COLO668 (cell line): ENCODE measurements around the gene PLA2G3.
"Not testable (repeated sequence)": the region's sequence is repeated elsewhere in the genome, so short reads cannot be mapped to it uniquely, and the experiment has no call there.

Experiments used
- DNase-seq: peaks from one replicate; lab custom pipeline; 2025; ENCODE audit not compliant: unreplicated experiment; lab: John Stamatoyannopoulos, UW

The PLA2G3 gene, protein sequence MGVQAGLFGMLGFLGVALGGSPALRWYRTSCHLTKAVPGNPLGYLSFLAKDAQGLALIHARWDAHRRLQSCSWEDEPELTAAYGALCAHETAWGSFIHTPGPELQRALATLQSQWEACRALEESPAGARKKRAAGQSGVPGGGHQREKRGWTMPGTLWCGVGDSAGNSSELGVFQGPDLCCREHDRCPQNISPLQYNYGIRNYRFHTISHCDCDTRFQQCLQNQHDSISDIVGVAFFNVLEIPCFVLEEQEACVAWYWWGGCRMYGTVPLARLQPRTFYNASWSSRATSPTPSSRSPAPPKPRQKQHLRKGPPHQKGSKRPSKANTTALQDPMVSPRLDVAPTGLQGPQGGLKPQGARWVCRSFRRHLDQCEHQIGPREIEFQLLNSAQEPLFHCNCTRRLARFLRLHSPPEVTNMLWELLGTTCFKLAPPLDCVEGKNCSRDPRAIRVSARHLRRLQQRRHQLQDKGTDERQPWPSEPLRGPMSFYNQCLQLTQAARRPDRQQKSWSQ

DNA sequence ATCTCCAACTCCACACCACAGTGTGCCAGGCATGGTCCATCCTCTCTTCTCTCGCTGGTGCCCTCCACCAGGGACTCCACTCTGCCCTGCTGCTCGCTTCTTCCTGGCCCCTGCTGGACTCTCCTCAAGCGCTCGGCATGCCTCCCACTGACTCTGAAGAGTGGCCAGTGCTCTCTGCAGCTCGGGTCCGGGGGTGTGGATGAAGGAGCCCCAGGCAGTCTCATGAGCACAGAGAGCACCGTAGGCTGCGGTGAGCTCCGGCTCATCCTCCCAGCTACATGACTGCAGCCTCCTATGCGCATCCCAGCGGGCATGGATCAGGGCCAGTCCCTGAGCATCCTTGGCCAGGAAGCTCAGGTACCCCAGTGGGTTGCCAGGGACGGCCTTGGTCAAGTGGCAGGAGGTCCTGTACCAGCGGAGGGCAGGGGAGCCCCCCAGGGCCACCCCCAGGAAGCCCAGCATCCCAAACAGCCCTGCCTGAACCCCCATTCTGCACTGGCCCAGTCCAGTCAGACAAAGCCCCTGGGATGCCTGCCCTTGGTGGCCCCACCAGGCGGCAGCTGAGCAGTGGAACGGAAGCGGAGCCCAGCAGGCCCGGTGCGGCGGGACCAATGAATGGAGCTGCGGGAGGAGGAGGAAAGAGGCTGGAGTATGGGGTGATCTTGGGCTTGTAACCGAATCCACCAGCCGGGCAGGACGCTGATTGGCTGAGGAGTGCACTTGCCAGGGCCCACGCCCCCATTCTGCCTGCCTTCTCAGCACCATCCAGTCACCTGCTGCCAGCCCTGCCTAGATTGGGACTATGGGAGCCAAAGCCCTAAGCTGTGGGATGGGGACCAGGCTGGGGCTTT lies at the start of gene PLA2G3:
TSS of gene PLA2G3 (minus strand) at position 643 of the 851 bp plus-strand sequence. CDS start at position 489, 154 bp downstream.
- peak; percentile 52 for DNase-seq

DNA sequence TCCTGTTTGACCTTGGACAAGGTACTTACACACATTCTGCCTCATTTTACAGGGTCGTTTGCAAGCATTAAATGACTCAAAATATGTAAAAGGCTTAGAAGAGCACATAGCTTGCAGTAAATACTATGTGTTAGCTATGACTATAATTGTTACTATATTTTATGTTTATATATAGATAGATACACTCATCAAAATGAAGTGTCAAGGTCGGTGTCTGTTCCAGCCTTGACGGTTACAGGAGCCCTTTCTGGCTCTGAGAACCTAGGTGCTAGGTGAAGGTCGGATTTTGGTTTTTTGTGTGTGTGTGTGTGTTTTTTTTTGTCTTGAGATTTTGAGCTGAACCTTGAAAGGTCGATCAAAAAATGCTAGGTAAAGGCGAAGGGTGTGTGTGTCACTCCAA lies 47.3 kb upstream of the PLA2G3 start:
- DNase-seq, result no peak

DNA sequence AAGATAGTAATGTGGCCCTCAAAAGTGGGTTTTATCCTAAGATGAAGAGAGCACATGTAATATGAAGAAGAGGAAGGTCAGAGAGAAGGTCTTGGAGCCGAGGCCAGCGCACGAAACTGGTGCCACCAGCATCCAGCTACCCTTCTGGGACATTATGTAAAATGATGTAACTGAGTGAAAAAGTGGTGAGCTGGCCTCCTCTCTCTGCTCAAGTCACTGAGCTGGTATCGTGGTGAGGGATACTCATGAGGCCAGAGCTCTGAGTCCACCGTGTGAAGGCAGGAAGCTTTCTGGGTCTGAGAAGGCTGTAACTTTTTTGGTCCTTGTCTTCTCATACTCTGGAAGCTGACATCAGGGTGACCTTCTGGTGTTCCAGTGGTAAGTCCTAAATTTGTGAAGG lies 44.7 kb upstream of the PLA2G3 start:
- DNase-seq, result no peak

DNA sequence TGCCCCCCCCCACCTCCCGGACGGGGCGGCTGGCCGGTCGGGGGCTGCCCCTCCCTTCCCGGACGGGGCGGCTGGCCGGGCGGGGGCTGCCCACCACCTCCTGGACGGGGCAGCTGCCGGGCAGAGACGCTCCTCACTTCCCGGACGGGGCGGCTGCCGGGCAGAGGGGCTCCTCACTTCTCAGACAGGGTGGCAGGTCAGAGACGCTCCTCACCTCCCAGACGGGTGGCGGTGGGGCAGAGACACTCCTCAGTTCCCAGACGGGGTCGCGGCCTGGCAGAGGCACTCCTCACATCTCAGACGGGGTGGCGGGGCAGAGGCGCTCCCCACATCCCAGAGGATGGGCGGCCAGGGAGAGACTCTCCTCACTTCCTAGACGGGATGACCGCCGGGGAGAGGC lies 43.7 kb upstream of the PLA2G3 start:
- no peak for DNase-seq

DNA sequence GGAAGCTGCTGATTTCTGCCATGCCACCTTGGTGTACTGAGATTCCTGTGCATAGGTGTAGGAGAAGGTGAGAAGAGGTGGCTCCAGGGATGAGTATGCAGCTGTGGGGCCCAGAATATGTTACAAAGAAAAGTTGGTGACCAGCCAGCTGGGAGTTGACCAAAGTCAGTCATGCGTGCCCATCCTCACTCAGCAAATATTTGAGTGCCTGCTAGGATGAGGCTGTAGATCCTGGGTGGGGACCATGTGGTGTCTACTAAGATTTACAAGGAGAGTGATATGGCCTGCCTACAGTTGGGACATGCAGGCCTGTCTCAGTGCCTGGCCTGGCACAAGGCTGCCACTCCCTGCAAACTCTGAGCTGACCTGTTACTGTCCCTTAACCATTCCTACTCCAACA lies 39.0 kb upstream of the PLA2G3 start:
- peak; percentile 62 for DNase-seq

DNA sequence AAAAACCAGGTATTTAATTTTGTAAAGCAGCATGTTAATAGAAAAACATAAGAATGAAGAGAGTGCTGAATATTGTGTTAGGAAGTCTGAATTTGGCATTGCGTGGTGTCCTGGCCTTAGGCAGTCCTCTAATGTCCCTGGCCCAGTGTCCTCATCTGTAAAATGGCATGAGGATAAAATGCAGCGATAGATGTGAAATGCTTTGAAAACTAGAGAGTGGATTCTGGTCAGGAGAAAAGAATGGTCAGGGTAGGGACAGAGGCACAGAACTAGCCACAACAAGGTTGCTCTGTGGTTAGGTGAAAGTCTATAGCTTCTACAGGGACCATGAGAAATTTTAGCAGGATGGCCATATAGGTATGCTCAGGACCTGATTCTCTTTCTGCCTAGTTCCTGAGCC lies 38.6 kb upstream of the PLA2G3 start:
- no peak for DNase-seq

DNA sequence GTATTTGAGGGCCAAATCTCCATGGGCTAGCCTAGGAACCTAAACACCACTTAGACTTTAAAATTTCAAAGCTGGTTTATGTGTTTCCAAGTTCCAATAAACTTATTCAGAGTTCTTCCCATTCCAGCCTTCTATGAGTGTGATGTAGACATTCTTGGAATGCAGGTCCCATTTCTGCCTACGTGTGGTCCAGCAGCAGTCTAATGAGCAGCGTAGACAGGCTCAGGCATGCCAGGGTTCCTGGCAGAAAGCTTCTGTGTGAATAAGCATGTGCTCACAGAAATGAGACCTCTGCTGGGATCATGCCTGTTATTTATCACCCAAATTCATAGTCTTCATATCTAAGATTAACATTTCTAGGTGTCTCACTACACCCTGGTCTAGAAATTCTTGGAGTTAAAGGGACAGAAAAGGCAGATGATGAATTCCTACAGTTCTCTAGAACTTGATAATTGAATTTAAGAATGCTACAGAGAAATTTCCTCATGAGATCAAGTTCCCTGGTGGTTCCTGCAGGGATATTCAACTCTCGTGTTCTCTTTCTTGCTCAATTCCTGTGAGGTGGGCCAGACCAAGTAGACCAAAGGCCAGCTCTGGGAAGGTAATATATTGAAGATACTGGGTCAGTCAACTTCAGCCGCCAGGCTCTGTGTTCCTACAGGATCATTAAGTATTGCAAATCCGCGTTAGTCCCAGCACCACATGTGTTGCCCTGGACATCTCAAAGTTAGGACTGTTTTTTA lies 37.3 kb upstream of the PLA2G3 start:
- no peak for DNase-seq

DNA sequence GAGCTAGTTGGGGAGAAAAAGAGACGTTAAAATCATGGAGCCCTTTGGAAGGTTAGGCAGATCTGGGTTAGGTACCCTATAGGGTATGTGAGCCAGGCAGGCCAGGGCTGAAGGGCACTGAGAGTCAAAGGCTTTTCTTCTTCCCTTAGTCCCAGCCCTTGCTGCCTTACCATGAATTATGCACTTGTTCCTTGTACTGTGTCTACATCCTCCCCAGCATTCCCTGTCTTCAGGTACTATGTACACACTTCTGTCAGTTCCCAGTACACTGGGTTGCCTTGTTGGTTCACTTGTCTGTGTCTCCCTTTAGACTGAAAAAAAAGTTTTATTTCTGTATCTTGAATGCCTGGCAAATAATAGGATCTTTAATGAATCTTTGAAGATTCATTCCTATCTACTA lies 36.6 kb upstream of the PLA2G3 start:
- DNase-seq, result no peak

DNA sequence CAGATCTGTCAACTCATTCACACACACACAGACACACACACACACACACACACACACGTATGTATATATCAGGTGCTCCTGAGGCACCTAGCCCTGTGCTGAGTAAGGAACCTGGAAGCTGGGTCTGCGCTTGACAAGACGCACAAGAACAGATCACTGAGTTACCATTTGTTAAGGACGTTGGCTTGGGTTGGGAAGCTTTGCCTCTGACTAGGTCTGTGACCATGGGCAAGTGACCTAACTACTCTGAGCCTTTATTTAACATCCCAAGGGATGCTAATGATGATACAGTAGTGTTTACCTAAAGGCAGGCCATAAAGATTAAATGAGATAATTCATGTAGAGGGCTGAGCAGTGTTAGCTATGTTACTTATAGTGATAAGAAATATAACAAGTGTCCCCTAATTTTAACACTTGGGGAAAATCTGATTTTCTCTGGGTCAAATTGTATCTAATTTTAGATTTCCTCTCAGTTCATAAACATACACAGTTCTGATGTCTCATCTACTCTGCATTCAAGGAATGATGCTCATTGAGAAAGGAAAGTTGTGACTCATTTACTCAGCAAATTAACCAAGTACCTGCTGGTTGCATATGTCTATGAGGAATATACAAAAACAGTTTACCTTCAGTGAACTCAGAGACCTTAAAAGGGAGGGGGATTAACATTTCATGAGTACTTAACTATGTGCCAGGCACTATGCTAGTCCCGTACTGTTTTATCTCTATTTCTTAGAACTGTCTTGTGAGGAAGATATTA lies 33.3 kb upstream of the PLA2G3 start:
- no peak for DNase-seq

DNA sequence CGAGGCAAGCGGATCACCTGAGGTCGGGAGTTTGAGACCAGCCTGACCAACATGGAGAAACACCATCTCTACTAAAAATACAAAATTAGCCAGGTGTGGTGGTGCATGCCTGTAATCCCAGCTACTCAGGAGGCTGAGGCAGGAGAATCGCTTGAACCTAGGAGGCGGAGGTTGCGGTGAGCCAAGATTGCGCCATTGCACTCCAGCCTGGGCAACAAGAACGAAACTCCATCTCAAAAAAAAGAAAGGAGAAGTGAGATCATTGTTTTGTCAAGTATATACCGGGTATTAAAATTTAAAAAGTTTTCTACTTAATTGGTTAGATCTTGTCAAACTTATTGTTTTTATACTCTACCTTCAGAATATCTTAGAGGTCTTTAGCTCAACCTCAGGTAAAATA lies 31.4 kb upstream of the PLA2G3 start:
- not testable (repeated sequence) for DNase-seq

DNA sequence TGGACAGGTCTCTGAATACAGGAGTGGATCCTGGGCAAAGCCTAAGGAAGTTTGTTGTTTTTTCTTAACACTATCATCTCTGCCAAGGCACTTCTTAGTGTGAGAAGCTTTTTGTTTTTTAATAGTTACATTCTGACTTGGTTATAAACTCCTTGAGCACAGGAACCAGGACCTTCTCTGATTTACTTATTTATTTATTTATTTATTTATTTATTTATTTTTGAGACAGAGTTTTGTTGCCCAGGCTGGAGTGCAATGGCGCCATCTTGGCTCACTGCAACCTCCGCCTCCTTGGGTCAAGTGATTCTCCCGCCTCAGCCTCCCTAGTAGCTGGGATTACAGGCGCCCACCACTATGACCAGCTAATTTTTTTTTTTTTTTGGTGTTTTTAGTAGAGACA lies 30.7 kb upstream of the PLA2G3 start:
- no peak for DNase-seq

DNA sequence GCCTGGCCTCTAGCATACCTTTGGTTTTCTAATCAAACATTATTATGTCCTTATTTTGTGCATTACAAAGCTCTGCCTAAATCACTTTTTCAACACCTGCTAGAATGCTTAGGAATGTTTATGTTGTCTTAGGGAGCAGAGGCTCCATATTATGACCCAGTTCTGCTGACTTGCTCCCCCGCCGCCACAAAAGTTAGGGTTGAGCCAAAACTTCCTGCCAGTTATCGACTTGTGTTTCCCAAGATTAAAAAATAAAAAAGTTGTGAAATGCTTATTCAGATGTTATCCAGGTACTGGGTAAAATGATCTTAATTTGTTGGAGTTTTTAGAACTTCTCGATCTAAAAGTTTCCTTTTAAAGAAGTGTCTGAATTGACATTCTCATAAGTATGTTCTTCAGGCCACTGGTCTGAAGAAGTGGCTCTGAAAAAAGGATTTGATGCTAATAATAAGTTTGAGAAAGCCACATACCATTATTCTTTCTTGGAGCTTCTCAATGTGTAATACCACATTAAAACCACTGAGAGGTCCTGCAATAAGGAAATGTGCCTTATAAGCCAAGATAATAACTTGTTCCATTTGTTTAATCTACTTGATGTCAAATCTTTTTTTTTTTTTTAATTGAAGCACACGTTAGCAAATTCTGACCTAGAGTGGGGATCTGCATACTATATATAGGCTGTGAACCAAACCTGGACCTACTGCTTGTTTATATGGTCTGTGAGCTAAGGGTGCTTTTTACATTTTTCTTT lies 21.9 kb upstream of the PLA2G3 start:
- no peak for DNase-seq

DNA sequence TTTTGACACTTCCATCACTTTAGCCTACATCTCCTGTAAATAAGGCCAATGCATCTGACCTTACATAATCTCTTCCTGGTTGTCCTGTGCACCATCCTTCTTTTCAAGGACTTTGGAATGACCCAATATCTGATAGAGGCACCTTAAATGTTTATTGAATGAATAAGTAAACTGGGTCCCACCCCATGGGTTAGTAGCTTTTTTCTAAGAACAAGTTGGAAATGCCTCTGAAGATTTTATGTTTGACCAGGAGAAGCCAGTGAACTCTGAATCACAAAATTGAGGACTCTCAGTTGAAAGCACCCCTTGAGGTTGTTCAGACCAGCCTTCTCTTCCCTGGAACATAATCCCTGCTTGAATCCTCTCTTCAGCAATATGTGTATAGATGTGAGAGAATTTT lies 21.1 kb upstream of the PLA2G3 start:
- no peak for DNase-seq

DNA sequence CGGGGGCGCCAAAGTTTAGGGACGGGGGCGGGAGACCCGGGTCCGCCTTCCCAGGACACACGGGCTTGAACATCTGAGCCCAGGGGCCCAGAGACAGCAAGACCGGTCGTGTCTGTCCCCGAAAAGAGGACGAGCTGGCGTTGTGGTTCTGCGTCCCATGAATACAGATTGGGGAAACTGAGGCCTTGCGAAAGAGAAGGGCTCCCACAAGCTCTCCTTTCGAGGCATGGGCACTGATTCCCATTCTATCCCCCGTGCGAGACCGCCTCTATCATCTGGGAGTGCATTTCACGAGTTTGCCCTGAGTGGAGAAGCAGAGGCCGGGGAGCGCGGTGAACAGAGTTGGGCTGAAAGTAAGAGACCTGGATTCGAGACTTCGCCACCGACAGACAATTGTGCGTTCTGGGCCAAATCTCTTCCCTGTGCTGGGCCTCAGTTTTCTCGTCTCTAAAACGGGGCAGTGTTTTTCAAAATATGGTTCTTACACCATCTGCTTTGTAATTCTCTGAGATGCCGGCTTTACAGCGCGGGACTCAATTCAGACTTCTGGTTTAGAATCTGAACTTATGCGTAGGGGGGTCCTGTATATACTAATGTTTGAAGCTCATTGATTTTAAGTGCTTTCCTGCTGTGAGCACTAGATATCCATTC lies 20.1 kb upstream of the PLA2G3 start:
- DNase-seq, result no peak

DNA sequence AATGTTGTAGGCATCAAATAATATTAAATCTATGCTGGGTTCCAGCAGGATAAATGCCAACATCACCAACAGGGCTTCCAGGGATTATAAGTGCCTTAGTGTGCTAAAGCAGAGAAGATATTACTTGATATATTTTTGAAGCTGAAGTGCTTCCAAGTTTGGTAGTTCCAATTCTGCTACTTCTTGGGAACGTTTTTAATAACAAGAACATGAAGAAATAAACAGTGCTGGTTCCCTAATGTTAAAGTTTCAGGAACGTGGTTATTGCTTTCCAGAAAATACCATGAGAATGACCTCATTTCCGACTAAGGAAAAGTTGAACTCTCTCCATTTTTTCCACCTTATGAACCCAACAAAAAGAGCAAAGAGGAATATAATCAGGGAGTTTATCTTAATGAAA lies 15.1 kb upstream of the PLA2G3 start:
- DNase-seq, result no peak

DNA sequence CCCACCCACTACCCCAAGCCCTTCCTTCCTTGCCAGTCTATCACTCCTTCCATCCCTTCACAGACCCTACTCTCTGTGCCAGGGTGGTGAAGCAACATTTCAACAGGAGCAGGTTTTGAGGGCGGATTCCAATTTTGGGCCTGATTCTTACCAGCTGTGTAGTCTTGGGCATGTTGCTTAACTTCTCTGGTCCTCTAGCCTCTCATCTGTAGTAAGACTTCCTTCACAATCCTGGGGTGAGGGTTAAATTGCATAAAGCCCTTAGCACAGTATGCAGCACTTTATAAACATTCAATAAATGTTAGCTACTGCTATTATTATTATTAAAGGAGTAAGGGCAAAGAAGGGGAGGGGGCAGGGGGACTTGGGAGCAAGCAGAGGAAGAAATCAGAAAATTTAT lies 14.7 kb upstream of the PLA2G3 start:
- no peak for DNase-seq

DNA sequence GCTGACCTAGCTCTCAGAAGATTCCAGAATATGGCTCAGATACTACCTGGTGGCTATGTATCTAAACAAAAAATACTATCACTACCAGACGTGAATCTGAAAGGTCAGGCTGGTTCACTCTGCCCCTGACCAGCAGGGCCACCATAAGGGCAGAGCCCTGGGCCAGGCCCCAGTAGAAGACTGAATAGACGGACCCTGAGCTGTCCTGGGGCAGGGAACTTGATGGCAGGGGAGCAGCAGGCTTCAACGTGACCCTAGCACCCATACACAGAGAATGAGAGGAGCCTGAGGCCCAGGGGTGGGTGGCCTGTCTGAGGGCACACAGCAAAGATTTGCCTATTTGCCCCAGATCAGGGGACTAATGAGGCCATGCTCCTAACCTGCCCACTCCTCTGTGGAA lies 13.0 kb upstream of the PLA2G3 start:
- no peak for DNase-seq

DNA sequence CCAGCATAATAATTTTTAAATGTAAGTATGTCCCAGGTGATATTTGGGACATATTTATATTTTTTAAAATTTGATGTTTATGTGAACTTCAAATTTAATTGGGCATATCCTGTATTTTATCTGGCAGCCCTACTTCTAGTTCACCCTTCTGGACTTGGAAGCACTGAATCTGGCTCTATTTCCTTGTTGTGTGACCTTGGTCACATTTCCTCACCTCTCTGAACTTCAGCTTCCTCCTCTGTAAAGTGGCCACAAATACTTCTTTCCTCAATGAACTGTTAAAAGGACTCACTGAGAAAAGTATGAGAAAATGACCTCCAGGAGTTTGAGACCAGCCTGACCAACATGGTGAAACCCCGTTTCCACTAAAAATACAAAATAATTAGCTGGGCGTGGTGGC lies 11.6 kb upstream of the PLA2G3 start:
- DNase-seq, result no peak

DNA sequence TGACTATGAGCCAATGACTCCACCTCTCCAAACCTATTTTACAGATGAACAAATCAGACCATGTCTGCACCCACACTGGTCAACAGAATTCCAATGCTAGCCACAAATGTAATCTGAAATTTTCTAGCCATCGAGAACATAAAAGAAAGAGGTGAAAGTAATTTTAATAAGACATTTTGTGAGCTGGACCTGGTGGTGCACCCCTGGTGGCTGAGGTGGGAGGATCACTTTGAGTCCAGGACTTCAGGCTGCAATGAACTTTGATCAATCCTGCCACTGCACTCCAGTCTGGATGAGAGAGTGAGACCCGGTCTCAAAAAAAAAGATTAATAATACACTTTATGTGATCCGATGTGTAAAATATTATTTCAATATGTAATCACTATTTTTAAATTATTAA lies 10.3 kb upstream of the PLA2G3 start:
- no peak for DNase-seq
